Breast epithelium (tissue), 4 donors: ENCODE measurements around the gene HTR5A. TPM values are rescaled to one million over a fixed set of nuclear protein-coding genes. Genes with fewer than 3 reads are reported as not detected.

Experiments
- DNase-seq, 2 donors: peaks; one replicate each; pipeline ENCODE4 v3.0.0-alpha.2; 2019; ENCODE audit warnings: low spot score in 2 of 2
- H3K27ac ChIP-seq, 2 donors: fragments of 200-600 bp; sonication (generic) in 1 of 2; one replicate each; pipeline ENCODE4 v1.5.1; 2016 to 2019; ENCODE audit warnings: mild to moderate bottlenecking in 1 of 2
- H3K27me3 ChIP-seq, 2 donors: fragments of 200-600 bp; sonication (generic) in 1 of 2; one replicate each; pipeline versions ENCODE4 v1.5.1 to v1.6.0; 2017 to 2019; ENCODE audit warnings: control low read depth in 1 of 2, mild to moderate bottlenecking in 1 of 2
- H3K36me3 ChIP-seq: fragments of 200-600 bp; one replicate; pipeline ENCODE4 v1.5.1; 2019
- H3K4me1 ChIP-seq, 2 donors: fragments of 200-600 bp; sonication (generic); one replicate each; pipeline ENCODE4 v1.5.1; 2016 to 2019; ENCODE audit warnings: control low read depth in 1 of 2
- H3K4me3 ChIP-seq, 3 donors: fragments of 200-600 bp; sonication (generic); 1 replicate in 2 of 3; 2 replicates in 1 of 3; pipeline ENCODE4 v1.5.1; 2016 to 2019; ENCODE audit warnings: mild to moderate bottlenecking in 3 of 3, moderate library complexity in 2 of 3
- H3K9me3 ChIP-seq, 2 donors: fragments of 200-600 bp; sonication (generic) in 1 of 2; one replicate each; pipeline ENCODE4 v1.5.1; 2016 to 2019; ENCODE audit warnings: control low read depth in 1 of 2
- POLR2A ChIP-seq: fragments of 450-650 bp; IDR thresholded peaks from one replicate; pipeline ENCODE4 v1.6.1; 2016; ENCODE audit warnings: antibody characterized with exemption, mild to moderate bottlenecking, moderate library complexity
- POLR2AphosphoS5 ChIP-seq, 3 donors: sonication (generic); formaldehyde crosslinking; IDR thresholded peaks; one replicate each; pipeline ENCODE4 v1.6.1; 2017; ENCODE audit warnings: antibody characterized with exemption in 3 of 3
- intact Hi-C: fragments of 100-400 bp; cut with DNase I; formaldehyde crosslinking; loops from one replicate; pipeline ENCODE4 v1.15.1; 2023; ENCODE audit warnings: low total_unique reads
- total RNA-seq, 3 donors: library from RNA; depleted of rRNA; stranded (reverse); fragments of >200 nt; gene quantifications; one replicate each; pipeline ENCODE4 v1.1.0, GENCODE V29; 2016
- TF ChIP-seq, protein P1 (sequence below), 3 donors: fragments of 450-650 bp; IDR thresholded peaks; one replicate each; pipeline ENCODE4 v1.5.1; 2016 to 2017; ENCODE audit warnings: antibody characterized with exemption in 3 of 3, mild to moderate bottlenecking in 3 of 3, moderate library complexity in 3 of 3

The HTR5A gene
- total RNA-seq, 3 donors from 2014 or later: not detected

DNA sequence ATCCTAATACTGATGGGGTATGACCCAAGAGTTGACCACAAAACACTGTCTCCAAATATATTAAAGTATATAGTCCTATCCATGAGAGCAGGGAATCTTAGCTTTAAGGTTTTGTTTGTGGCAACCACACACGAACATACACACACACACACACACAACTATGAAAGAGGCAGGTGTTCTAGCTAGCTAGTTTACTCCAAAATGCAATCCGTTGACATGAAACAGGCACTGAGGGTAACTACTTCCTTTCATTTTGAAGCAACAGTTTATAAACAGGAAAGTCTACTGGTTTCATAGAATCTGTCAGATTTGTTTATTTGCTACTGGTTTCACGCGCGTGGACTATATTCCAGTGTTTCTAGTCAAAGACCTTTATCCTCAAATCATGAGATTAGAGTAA is 14.8 kb downstream of the HTR5A start:
- H3K27me3 ChIP-seq: peaks cover 0 to 18% of the 10 kb centered on the region in 2 donors
- H3K4me1 ChIP-seq: no peaks in the 10 kb centered on the region
- no peak overlapping the region for H3K4me3 ChIP-seq
- TF ChIP-seq POLR2AphosphoS5 (IDR thresholded peaks at IDR 0.05) (no peak), POLR2A (no peak)
- TF ChIP-seq, protein P1, sequence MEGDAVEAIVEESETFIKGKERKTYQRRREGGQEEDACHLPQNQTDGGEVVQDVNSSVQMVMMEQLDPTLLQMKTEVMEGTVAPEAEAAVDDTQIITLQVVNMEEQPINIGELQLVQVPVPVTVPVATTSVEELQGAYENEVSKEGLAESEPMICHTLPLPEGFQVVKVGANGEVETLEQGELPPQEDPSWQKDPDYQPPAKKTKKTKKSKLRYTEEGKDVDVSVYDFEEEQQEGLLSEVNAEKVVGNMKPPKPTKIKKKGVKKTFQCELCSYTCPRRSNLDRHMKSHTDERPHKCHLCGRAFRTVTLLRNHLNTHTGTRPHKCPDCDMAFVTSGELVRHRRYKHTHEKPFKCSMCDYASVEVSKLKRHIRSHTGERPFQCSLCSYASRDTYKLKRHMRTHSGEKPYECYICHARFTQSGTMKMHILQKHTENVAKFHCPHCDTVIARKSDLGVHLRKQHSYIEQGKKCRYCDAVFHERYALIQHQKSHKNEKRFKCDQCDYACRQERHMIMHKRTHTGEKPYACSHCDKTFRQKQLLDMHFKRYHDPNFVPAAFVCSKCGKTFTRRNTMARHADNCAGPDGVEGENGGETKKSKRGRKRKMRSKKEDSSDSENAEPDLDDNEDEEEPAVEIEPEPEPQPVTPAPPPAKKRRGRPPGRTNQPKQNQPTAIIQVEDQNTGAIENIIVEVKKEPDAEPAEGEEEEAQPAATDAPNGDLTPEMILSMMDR (IDR thresholded peaks at IDR 0.05): no peak
- H3K9me3 ChIP-seq: no peaks in the 10 kb centered on the region
- no peak for DNase-seq
- H3K36me3 ChIP-seq: no peaks in the 10 kb centered on the region
- no peak overlapping the region for H3K27ac ChIP-seq
- intact Hi-C loops: no loop called here

DNA sequence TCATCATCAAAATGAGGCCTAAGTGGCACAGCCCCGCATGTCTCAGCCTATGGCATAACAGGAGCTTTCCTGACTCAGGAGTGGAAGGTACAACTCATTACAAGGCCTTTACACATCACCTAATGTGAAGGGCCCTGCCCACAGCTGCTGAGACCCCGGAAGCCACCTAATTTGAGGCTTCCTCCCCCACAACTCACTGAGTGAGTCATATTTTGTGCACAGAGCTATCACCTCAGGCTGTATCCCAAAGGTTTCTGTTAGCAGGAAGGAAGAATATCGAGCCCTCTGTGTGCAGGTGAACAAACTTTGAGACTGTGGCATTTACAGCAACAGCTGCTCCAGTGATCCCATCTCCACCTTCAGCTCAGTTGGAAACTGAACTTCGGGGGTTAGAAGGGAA is 20.6 kb downstream of the HTR5A start:
- Histone ChIP-seq H3K36me3 (no peaks in the 10 kb centered on the region), H3K27ac (no peak overlapping the region), H3K4me3 (no peak overlapping the region), H3K4me1 (no peaks in the 10 kb centered on the region), H3K9me3 (no peaks in the 10 kb centered on the region), H3K27me3 (peaks cover 0 to 18% of the 10 kb centered on the region in 2 donors)
- intact Hi-C loops: no loop called here
- DNase-seq: no peak
- TF ChIP-seq POLR2A (no peak), POLR2AphosphoS5 (IDR thresholded peaks at IDR 0.05) (no peak)
- TF ChIP-seq, protein P1 (IDR thresholded peaks at IDR 0.05): no peak

DNA sequence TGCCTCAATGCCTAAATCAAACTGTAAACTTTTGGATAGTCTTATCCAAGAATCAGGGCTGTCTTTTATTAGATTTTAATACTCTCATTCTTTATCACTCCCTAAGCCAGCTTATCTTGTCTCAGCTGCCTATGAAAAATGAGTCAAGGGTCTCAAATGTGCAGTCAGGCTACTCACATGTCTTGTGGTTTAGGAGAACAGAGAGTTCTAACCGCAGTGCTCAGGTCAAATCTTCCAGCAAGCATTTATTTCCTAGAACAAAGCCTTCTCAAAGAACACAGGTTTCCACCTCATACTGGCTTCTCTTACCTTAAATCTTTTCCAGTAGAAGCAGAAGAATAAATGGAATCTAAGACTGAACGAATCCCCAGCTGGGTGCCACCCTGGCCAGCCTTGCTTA is 23.5 kb downstream of the HTR5A start:
- no peaks in the 10 kb centered on the region for H3K36me3 ChIP-seq
- H3K27me3 ChIP-seq: peaks cover 0 to 7% of the 10 kb centered on the region in 2 donors
- H3K4me3 ChIP-seq: no peak overlapping the region
- no peak for DNase-seq
- no peaks in the 10 kb centered on the region for H3K4me1 ChIP-seq
- no peak for TF ChIP-seq POLR2A
- TF ChIP-seq, protein P1 (IDR thresholded peaks at IDR 0.05): no peak
- no peak for TF ChIP-seq POLR2AphosphoS5 (IDR thresholded peaks at IDR 0.05)
- intact Hi-C loops: no loop called here
- no peaks in the 10 kb centered on the region for H3K9me3 ChIP-seq
- no peak overlapping the region for H3K27ac ChIP-seq

DNA sequence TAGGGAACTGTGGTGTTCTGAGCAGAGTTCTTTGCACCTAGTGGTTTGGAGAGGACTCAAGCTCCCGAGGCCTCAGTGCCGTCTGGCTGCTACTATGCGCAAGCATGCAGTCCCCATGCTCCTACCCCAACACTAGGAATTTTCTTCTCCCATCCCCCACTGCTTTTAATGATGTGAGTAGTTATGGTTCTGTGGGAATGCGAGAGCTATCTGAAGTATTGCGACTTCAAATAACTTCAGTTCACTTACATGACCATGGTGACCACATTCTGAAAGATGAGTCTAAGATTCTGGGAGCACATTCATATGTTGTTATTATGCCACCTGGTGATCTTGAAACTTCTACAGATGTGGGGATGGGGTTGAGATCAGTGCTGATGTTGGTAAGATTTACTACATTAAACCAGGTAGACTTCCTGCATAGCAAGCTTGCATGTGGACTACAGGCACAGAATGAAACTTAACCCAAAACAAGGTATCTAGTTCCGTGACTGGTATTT is 24.6 kb downstream of the HTR5A start:
- no peaks in the 10 kb centered on the region for H3K4me1 ChIP-seq
- TF ChIP-seq, protein P1 (IDR thresholded peaks at IDR 0.05): no peak
- no peak for TF ChIP-seq POLR2AphosphoS5 (IDR thresholded peaks at IDR 0.05)
- no peak for TF ChIP-seq POLR2A
- DNase-seq: no peak
- H3K27ac ChIP-seq: no peak overlapping the region
- H3K9me3 ChIP-seq: no peaks in the 10 kb centered on the region
- no peak overlapping the region for H3K4me3 ChIP-seq
- H3K36me3 ChIP-seq: no peaks in the 10 kb centered on the region
- H3K27me3 ChIP-seq: peaks cover 0 to 7% of the 10 kb centered on the region in 2 donors
- intact Hi-C loops: no loop called here

DNA sequence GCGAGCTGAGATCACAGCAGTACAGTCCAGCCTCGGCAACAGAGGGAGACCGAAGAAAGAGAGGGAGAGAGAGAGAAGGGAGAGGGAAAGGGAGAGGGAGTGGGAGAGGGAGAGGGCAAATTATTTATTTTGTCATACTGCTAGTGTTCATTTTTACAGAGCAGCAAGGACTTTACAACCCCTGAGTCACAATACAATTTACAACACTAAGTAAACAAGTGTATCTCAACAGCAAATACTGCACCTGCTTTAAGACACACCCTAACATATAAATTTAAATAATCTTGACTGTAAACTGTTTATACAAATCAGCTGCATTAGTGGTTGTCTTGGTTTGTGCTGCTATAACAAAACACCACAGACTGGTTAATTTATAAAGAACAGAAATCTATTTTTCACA is 27.2 kb downstream of the HTR5A start:
- intact Hi-C loops: no loop called here
- Histone ChIP-seq H3K4me3 (no peak overlapping the region), H3K27ac (no peak overlapping the region), H3K27me3 (peaks cover 0 to 12% of the 10 kb centered on the region in 2 donors), H3K36me3 (no peaks in the 10 kb centered on the region), H3K4me1 (no peaks in the 10 kb centered on the region), H3K9me3 (no peaks in the 10 kb centered on the region)
- TF ChIP-seq POLR2A (no peak), POLR2AphosphoS5 (IDR thresholded peaks at IDR 0.05) (no peak)
- TF ChIP-seq, protein P1 (IDR thresholded peaks at IDR 0.05): no peak
- no peak for DNase-seq
